Measurements from ENCODE around the gene SCYL2.

SCYL2 gene

DNA sequence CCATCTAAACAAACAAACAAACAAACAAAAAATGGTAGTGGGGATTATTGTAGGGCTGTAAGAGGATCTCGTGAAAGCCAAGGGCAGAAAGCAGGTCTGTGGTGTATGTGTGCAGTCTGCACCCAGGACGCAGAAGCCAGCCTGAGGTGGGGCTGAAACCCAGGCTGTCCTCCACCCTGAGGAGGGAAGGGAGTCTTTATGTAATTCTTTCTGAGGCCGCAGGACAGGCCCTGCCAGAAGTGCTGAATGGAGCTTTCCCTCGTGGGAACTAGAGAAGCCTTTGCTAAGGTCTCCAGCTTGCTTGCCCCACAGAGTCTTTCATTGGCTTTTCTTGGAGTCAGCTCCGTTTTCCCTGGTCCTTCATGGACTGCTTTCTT, 117.6 kb downstream of the SCYL2 start:
- no peak for TF ChIP-seq TAF1 (IDR thresholded peaks at IDR 0.05; ENCODE audit: borderline replicate concordance, low read depth, low read length)
- TF ChIP-seq POLR2AphosphoS5 (IDR thresholded peaks at IDR 0.05; ENCODE audit: low read depth, low read length) = no peak
- TF ChIP-seq POLR2A (IDR thresholded peaks at IDR 0.05; ENCODE audit: low read depth, low read length) = no peak
- FAIRE-seq (no peak), DNase-seq (ENCODE audit: insufficient read length) (no peak)

DNA sequence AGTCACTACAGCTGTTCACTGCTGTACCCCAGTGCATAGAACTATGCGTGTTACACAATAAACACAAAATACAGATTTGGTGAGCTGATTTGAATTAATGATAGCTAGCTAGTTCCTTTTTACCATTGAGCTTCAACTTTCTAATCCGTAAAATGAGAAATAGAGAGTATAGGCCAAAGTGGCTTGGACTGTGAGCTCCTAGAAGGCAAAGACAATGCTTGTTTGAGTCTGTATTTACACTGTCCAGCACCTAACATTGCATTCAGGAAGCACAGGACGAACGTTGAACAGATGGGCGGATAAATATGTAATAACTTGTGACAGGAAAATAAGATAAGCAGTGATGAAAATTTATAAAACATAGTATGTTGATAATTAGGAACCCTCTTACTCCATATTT, 121.4 kb downstream of the SCYL2 start:
- DNase-seq (ENCODE audit: insufficient read length) = no peak
- TF ChIP-seq POLR2A (IDR thresholded peaks at IDR 0.05; ENCODE audit: low read depth, low read length) (no peak), POLR2AphosphoS5 (IDR thresholded peaks at IDR 0.05; ENCODE audit: low read depth, low read length) (no peak), TAF1 (IDR thresholded peaks at IDR 0.05; ENCODE audit: borderline replicate concordance, low read depth, low read length) (no peak)
- FAIRE-seq = no peak
